Heart left ventricle (tissue), 13 donors: ENCODE results near the gene AP1S2.
A peak's percentile ranks its signal among the peaks of the same experiment; 100 is the strongest.

ENCODE experiments used
- CTCF ChIP-seq, 12 donors: fragments of 200-600 bp; sonication (generic) in 4 of 12; IDR thresholded peaks; one replicate each; pipeline versions ENCODE4 v1.5.0 to v1.8.0; 2018 to 2022; ENCODE audit warnings: antibody characterized with exemption in 12 of 12, mild to moderate bottlenecking in 5 of 12
- POLR2A ChIP-seq, 2 donors: fragments of 450-650 bp; IDR thresholded peaks; one replicate each; pipeline ENCODE4 v1.6.1; 2017; ENCODE audit warnings: antibody characterized with exemption in 2 of 2, mild to moderate bottlenecking in 2 of 2, moderate library complexity in 2 of 2
- donor health status: ischemic (EF 13 %, LVEDD 7.1; RV severe dilation, severe dysfunction).
- donor health status: DM: no; HTN: yes; CAD: no.
- donor health status: DM: no; HTN: no; CAD: no.
- donor health status: ischemic (EF 25% LVEDD 6.9; RV normal size, moderate dysfunction).
- donor health status: ischemic (EF 25% LVEDD 5.7; RV mildly dilated, moderate dysfunction).
- donor health status: ischemic (EF 35%, LVEDD 5.7; RV mildly dilated, moderate dysfunction).
- donor health status: nonischemic (EF 11% LVEDD 7.7; RV severe dilation, severe dysfunction).
- donor health status: DM: yes; HTN: yes; CAD: no.
- donor health status: PGD.
- donor health status: ischemic (EF 29% LVEDD 5.4; RV normal size, mild dysfunction).
- donor health status: nonischemic (EF 23%, LVEDD 6.1; RV moderate dilation, normal function).

GRCh38 chrX:15854712-15855567 is at the start of gene AP1S2:
- no peak for TF ChIP-seq CTCF (IDR thresholded peaks at IDR 0.05)
- peak in 1 of 2 donors; percentile 82 for TF ChIP-seq POLR2A (IDR thresholded peaks at IDR 0.05)
